Neural crest cell (in vitro differentiated cells): ENCODE data around the gene ATL1. TPM values are rescaled to one million over a fixed set of nuclear protein-coding genes. Genes with fewer than 3 reads are reported as not detected.
A peak's percentile ranks its signal among the peaks of the same experiment; 100 is the strongest.

Experiments
- DNase-seq: peaks from one replicate; pipeline ENCODE4 v3.0.0; 2021; ENCODE audit warnings: low read depth, mixed read lengths, low spot score
- H3K27ac Mint-ChIP-seq: one replicate; pipeline ENCODE4 v1.8.0; 2021; ENCODE audit warnings: mild to moderate bottlenecking, mixed read lengths; ENCODE audit not compliant: unreplicated experiment
- H3K27me3 Mint-ChIP-seq: 2 replicates; pipeline ENCODE4 v1.8.0; 2021; ENCODE audit warnings: low read depth, mild to moderate bottlenecking, mixed read lengths
- H3K36me3 Mint-ChIP-seq: 2 replicates; pipeline ENCODE4 v1.8.0; 2021; ENCODE audit warnings: low read depth, mild to moderate bottlenecking, mixed read lengths
- H3K4me1 Mint-ChIP-seq: 2 replicates; pipeline ENCODE4 v1.8.0; 2021; ENCODE audit warnings: mixed read lengths
- H3K4me3 Mint-ChIP-seq: one replicate; pipeline ENCODE4 v1.8.0; 2021; ENCODE audit warnings: mild to moderate bottlenecking, mixed read lengths
- H3K9me3 Mint-ChIP-seq: 2 replicates; pipeline ENCODE4 v1.8.0; 2021; ENCODE audit warnings: mixed read lengths
- CTCF ChIP-seq: fragments of 200-600 bp; sonication (generic); conservative IDR thresholded peaks from 2 replicates; pipeline ENCODE4 v1.5.0; 2021; ENCODE audit warnings: antibody characterized with exemption, mild to moderate bottlenecking
- total RNA-seq: library from RNA; stranded (reverse); gene quantifications from 2 replicates; pipeline ENCODE4 v1.2.1, GENCODE V29; 2021

Gene ATL1
- total RNA-seq, 1 donor from 2014 or later, result 15.9 TPM

DNA sequence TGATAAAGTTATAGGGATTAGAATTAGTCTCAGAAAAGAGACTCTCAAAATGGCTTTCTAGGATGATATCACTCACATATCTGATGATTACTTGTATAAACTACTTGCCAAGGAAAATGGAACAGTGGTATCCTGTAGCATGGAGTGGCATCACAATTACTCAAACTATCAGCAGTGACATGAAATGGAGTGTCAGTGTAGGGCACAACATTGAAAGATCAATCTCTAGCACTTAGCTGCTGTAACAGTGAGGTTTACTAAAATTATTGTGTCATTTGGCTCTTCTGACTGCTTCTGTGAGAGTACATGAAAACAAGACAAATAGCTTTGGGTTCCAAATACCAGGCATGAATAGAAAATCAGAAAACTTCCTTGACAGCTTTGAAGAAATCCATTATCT is 20.9 kb upstream of the ATL1 start:
- Mint-ChIP-seq H3K9me3 (peaks cover 13% of the 10 kb centered on the region), H3K4me3 (no peak overlapping the region), H3K27ac (no peak overlapping the region), H3K4me1 (peaks cover 6% of the 10 kb centered on the region), H3K27me3 (no peaks in the 10 kb centered on the region), H3K36me3 (peaks cover 6% of the 10 kb centered on the region)
- TF ChIP-seq CTCF, result no peak
- no peak for DNase-seq

- Mint-ChIP-seq H3K9me3 (peaks cover 13% of the 10 kb centered on the region), H3K36me3 (peaks cover 6% of the 10 kb centered on the region), H3K4me1 (peaks cover 4% of the 10 kb centered on the region), H3K4me3 (no peak overlapping the region), H3K27ac (no peak overlapping the region), H3K27me3 (no peaks in the 10 kb centered on the region)
- TF ChIP-seq CTCF, result no peak
- no peak for DNase-seq
Observed at GRCh38 chr14:50541159-50541567, 18.8 kb upstream of the ATL1 start.

DNA sequence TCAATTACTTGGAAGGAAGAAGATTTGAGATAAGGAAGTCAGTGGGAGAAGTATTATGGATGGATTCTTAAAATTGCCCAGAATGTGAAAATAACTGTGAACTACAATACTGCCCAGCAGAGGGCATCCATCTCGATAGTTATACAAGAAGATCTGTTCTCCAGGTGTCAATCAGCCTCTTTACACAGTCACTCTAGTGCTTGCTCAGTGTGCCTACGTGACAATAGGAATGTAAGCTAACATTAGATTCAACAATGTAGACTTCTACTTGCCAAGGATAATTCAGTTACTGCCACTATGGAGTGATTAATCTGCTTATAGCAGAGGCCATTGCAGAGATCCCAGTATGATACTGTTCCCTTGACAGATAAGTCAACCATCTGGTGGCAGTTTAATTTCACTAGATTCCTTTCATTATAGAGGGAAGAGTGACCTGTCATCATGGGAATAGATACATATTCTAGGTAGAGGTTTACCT is 17.0 kb upstream of the ATL1 start:
- H3K36me3 Mint-ChIP-seq, result peaks cover 3% of the 10 kb centered on the region

DNA sequence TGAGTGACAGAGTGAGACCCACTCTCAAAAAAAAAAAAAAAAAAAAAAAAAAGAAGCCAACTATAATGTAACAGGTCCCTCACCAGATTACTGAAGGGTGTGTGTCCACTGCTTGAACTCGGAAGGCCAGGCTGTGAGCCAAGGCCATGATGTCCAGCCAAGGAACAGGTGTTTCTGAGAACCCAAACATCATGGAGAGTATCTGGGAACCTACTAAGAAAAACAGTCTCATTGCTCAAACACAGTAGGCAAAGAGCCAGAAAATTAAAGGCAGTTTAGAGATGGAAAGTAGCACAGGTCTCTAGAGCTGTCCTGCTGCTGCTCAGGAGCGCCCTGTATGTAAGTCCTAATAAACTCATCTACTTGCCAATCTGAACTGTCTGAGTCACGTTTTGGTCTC is 15.0 kb upstream of the ATL1 start:
- H3K36me3 Mint-ChIP-seq, result no peaks in the 10 kb centered on the region
- H3K27ac Mint-ChIP-seq, result no peak overlapping the region
- DNase-seq, result no peak
- no peak for TF ChIP-seq CTCF
- peaks cover 3% of the 10 kb centered on the region for H3K9me3 Mint-ChIP-seq
- no peak overlapping the region for H3K4me3 Mint-ChIP-seq
- H3K4me1 Mint-ChIP-seq, result peaks cover 4% of the 10 kb centered on the region
- H3K27me3 Mint-ChIP-seq, result no peaks in the 10 kb centered on the region

More for the DNA sequence above, 17.0 kb upstream of the ATL1 start:
- peak; percentile 24 for DNase-seq
- Mint-ChIP-seq H3K27me3 (no peaks in the 10 kb centered on the region), H3K4me3 (no peak overlapping the region), H3K9me3 (peaks cover 7% of the 10 kb centered on the region), H3K4me1 (peaks cover 4% of the 10 kb centered on the region), H3K27ac (no peak overlapping the region)
- peak; percentile 71 for TF ChIP-seq CTCF

GRCh38 chr14:50545618-50546017 is 14.3 kb upstream of the ATL1 start:
- H3K9me3 Mint-ChIP-seq, result peaks cover 3% of the 10 kb centered on the region
- no peak for TF ChIP-seq CTCF
- H3K4me1 Mint-ChIP-seq, result peaks cover 4% of the 10 kb centered on the region
- H3K4me3 Mint-ChIP-seq, result no peak overlapping the region
- no peak overlapping the region for H3K27ac Mint-ChIP-seq
- H3K36me3 Mint-ChIP-seq, result no peaks in the 10 kb centered on the region
- no peaks in the 10 kb centered on the region for H3K27me3 Mint-ChIP-seq
- no peak for DNase-seq

DNA sequence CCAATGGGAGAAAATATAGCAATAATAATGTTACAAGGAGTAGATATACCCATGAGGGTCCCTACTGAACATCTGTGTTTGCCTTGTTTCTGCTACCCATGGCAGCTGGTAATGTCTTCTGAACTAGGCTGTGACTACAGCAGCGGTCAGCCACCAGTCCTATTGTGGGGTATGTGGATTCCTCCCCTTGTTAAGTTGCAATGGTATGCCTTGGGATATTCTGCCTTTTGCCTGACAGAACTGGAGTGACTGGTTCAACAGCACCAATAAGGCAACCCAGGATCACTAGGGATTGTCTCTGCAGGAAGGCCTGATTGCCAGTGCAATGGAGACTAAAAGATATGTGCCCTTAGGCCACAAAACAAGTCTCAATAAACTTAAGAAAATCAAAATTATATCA is 9.7 kb upstream of the ATL1 start:
- H3K27me3 Mint-ChIP-seq, result peaks cover 7% of the 10 kb centered on the region
- H3K36me3 Mint-ChIP-seq, result no peaks in the 10 kb centered on the region
- no peak for TF ChIP-seq CTCF
- no peaks in the 10 kb centered on the region for H3K4me1 Mint-ChIP-seq
- H3K27ac Mint-ChIP-seq, result no peak overlapping the region
- DNase-seq, result no peak
- H3K9me3 Mint-ChIP-seq, result no peaks in the 10 kb centered on the region
- H3K4me3 Mint-ChIP-seq, result no peak overlapping the region
